HK-2 (cell line): Measurements from ENCODE around the gene MTURN.

Experiments used
- DNase-seq: peaks from one replicate; pipeline ENCODE4 v3.0.0-alpha.2; 2018; ENCODE audit not compliant: unreplicated experiment

The MTURN gene

GRCh38 chr7:30136117-30136731 is 1.4 kb downstream of the MTURN start:
- no peak for DNase-seq

DNA sequence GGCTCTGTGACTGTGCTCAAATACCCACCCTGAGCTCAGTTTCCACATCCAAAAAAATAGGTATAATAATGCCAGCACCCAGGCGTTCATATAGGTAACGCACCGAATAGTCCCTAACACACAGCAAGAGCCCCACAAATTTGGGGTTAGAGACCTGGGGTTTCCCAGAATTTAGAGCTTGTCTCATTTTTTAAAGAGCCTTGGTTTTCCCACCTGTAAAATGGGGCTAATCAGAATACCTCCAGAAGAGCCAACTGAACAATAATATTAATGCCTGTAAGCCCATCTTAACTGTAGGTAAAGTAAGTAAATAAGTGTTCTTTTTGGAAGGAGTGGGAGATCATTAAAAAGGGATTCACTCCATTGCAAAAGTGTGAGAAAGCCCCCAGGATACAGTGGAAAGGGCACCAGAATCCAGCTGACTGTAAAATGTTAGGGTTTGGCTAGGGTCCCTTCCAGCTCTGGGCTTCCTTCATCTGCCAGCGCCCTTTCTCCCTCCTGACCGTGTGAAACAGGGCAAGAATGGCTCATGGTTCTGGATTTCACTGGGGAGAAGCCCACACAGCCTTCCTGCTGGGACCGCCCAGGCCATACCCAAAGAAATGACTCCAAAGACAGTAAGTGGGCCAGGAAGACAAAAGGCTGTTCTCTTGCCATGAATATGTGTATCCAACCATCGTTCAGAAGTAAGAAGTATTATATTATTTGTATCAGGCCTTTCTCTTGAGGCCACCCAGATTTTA is 2.1 kb downstream of the MTURN start:
- no peak for DNase-seq

GRCh38 chr7:30139836-30140384 is 5.1 kb downstream of the MTURN start:
- DNase-seq, result no peak

DNA sequence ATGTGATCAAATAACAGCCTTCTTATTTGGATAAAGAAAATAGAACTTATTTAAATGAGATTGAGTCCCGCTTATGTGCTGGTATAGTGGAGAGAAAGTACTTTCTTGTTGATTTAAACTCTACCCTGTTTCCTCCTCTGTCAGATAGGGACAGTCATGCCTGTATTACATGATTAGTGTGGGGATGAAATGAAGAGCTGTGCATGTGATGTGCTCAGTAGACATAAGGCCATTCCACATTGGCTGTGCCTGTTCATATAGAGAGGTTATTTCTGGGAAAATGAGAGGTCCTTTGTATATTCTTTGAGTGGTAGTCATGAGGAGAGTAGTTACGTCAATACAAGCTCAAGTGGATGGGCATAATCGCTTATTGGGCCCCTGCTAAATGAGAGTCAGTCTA is 5.7 kb downstream of the MTURN start:
- DNase-seq, result no peak

DNA sequence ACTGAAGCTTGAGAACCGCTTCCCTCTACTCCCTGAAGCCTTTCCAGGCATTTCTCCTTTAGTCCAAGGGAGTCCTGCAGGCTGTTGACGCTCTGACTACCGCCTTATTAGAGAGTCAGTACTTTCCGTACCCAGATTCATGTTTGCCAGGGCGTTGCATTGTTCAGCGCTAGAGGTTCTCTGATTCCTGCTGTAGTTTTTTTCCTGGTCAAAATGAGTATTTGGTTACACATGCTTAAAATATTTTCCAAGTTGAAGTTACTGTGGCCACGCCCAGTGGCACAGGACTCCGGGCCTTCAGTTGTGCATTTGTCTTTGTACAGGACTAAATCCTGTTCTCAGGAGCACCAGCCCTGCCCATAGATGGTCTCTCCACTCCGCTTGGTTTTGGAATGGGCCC is 7.9 kb downstream of the MTURN start:
- no peak for DNase-seq

- DNase-seq, result no peak
Observed at GRCh38 chr7:30143748-30144251, 9.0 kb downstream of the MTURN start.

DNA sequence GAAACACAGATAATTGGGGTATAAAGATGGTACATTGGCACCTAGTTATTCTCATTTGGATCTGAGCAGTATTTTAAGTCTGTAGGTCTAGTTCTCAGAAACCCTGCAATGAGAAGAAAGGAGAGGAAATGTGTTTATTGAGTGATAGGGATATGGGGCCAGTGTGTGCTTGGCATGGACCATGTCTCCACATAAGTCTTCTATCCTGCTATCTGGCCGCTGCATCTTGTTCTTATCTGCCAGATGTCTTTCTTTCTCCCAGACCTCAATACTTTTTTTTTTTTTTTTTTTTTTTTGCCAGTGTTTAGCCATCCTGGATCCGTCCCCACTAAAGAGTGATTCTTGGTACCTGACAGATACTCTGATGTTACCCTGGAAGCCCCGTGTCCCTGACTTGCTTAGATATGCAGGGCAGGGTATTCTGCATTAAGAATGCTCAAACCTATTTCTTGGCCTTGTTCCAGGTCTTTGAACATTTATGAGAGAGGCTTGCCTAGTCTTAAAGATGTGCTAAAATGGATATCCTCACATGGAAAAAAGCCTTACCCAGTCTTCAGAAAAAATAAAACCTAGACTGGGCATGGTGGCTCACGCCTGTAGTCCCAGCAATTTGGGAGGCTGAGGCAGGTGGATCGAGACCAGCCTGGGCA is 10.0 kb downstream of the MTURN start:
- DNase-seq, result no peak

DNA sequence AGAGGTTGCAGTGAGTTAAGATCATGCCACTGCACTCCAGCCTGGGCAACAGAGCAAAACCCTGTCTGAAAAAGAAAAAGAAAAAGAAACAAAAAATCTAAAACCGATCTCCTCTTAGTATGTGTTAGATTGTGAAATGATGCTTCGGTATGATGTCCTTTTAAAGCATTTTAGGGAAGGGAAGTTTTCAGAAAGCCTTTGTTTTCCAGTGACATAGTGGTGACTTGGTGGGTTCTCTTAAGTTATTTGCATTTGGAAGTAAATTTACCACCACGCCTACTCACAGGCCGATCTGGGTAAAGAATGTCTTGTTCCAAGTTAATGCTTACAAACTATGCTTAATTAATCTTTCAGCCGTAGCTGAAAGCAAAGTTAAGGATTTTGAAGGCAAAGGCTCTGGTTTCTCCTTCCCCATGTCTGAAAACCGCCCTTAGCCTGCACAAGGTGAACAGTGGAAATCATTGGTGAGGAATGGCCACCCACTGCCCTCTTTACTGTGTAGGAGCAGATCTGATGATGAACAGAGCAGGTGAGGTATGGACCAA is 10.7 kb downstream of the MTURN start:
- DNase-seq, result no peak

DNA sequence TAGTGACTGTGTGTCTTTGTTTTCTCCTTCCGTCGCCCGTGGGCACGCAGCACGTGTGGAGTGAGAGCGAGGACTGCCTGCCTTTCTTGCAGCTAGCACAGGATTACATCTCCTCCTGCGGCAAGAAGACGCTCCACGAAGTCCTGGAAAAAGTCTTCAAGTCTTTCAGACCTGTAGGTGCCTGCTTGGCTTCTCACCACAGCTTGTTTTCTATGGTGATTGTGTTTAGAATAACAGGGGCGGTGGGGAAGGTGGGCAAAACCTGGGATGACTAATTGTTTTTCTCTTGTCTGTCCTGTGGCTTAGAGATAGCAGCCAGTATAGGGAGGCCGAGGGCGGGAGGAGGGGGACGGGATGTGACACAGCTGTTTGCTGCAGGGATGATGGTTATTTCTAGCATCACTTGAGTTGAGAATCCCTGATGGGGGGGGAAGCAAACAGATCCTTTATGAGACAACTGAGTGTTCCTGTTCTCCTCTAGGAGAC is 11.4 kb downstream of the MTURN start:
- no peak for DNase-seq

DNA sequence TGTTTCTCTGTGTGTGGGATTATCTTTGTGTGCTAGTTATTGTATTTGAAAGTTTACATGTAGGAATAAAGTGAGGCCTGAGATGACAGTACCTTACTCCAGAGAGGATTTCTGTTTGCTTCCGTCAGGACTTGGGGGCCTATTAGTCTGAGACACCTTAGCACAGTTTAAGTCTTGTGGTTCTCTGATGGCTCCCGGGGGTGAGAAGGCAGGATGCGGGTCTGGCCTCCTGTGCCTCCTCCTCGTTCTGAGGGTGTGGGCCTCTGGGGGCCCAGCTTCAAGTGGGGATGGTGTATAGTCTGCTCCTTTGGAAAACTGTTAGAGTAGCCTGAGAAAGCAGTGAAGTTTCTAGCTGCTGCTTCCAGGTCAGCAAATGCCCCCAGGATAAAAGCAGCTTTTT is 12.4 kb downstream of the MTURN start:
- DNase-seq, result no peak

- DNase-seq, result no peak
Observed at GRCh38 chr7:30147785-30148184, 13.0 kb downstream of the MTURN start.

GRCh38 chr7:30148426-30148825 is 13.6 kb downstream of the MTURN start:
- no peak for DNase-seq

DNA sequence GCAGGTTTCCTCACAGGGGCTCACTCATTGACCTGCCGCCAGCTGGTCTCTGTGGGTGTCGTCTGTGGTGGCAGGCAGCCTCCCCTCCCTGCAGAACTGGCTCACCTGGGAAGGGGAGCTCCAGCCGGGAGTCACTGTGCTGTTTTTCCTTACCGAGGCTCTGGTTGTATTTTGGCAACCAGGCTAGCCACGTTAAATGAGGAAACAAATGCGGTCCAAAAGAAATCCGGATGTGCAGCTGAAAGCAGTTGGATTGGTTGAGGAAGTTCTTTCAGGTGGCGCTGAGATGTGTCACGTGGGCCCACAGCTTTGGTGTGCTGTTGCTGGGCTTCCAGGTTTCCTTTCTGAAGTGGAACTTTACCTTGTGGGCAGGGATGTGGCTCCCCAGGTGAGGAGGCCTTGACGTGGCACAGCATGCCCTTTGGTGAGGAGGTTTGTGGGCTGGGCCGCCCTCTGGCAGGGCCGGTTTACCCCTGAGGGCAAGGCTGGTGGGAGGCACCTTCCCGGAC is 14.2 kb downstream of the MTURN start:
- DNase-seq, result no peak

GRCh38 chr7:30149640-30150272 is 15.0 kb downstream of the MTURN start:
- no peak for DNase-seq

- DNase-seq, result no peak
Observed at GRCh38 chr7:30150711-30151110, 15.9 kb downstream of the MTURN start.

GRCh38 chr7:30154111-30154587 is 19.4 kb downstream of the MTURN start:
- no peak for DNase-seq

- DNase-seq, result no peak
Observed at GRCh38 chr7:30155481-30155880, 20.7 kb downstream of the MTURN start.

DNA sequence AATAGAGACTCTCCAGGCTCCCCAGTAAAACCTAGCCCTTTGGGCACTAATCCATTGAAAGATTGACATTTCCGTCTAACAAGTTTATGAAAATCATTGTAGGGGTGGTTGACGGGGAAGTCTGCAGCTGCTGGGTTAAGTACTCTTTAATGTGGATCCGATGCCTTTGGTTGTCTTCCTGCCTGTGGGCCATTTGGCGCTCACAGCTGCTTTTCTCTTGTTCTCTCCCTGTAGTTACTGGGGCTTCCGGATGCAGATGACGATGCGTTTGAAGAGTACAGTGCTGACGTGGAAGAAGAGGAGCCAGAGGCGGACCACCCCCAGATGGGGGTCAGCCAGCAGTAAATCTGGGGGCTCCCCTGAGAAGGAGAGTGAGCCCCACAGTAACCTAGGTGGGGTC is 22.4 kb downstream of the MTURN start:
- DNase-seq, result no peak

- DNase-seq, result no peak
Observed at GRCh38 chr7:30159163-30159562, 24.4 kb downstream of the MTURN start.

GRCh38 chr7:30159698-30160143 is 24.9 kb downstream of the MTURN start:
- DNase-seq, result no peak

DNA sequence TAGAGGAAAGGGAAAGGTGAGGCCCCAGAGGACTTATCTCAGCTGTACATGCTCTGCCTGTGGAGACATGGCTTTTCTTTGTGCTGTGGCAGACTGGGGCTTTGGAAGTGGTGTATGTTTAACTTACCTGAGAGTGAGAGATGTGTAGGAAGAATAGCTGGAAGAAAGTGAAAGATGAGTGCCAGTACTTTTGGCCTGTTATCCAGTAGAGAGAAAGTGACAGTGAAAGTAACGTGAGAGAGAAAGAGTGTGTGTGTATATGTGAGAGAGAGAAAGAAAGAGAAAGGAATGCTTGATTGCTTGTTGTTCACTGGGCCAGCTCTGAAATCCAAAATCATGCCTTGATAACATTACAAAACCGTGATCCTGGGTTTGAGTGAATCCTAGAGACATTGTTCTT is 25.5 kb downstream of the MTURN start:
- no peak for DNase-seq
